HG03095 (cell line): ENCODE measurements around the gene DCUN1D3.

Source experiments
- ATAC-seq: cut with Tn5 transposase; IDR thresholded peaks from one replicate; pipeline ENCODE4 v1.9.1; 2021; ENCODE audit warnings: moderate library complexity; ENCODE audit not compliant: unreplicated experiment

Gene DCUN1D3

DNA sequence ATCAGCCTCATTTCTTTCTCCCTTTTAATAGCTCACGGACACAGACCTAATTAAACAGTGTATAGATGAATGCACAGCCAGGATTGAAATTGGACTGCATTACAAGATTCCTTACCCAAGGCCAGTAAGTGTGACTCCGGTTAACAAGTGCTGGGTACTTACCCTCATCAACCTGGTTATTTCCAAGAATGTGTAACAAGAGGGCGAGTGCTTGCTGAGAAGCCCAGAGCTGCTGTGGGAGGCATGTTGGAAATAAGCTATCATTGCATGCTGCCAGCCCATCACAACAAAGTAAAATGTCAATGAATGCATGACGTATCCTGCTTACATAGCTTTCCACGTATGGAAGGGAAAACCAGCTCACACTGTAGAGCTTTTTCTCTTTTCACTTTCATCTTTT lies 19.9 kb upstream of the DCUN1D3 start:
- ATAC-seq: no peak

DNA sequence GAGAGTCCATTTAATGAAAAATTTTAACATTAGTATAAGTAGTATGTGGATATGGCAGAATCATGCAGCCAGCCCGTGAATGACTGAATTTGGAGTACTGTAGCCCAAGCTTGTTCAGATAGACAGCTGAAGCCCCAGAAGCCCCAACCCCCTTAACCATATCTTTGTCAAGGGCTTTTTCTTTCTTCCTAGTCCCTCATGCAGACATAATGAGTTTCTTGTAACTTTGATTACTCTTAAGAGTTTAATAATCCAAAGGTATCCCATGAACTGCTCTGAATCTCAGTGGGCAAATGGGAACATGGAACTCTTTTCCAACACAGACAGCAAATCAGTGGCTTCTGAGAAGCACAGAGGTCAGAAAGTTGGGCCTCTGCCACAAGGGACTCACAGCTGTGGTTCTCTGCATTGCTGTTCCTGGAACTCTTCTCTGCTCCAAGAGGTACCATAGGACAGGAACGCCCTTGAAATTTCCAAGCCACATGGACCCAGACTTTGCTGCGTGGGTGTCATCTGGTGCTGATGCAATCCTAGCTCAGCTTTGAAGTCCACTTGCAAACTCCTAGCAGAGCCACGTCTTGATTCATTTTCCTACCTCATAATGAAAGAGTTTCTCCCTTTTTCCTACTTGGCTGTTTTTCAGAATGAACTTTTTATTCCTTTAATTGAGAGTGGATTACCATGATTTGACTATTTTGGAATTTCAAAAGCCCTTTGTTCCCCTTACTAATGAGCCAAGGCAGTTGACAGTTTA lies 18.5 kb upstream of the DCUN1D3 start:
- no peak for ATAC-seq

DNA sequence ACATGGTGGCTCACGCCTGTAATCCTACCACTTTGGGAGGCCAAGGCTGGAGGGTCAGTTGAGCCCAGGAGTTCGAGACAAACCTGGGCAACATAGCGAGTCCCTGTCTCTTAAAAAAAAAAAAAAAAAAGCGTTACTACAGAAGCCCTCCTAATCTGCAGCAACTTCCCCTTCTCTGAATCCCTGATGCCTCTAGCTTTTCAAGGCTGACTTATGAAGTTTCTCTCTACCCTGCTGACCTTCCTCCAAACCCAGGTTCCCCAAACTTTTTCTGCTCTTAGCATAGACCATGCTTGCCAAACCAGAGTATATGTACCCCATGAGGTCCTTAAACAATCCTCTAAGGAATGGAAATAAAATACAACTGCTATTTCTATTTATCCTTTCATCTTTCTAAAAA lies 16.8 kb upstream of the DCUN1D3 start:
- ATAC-seq: no peak

DNA sequence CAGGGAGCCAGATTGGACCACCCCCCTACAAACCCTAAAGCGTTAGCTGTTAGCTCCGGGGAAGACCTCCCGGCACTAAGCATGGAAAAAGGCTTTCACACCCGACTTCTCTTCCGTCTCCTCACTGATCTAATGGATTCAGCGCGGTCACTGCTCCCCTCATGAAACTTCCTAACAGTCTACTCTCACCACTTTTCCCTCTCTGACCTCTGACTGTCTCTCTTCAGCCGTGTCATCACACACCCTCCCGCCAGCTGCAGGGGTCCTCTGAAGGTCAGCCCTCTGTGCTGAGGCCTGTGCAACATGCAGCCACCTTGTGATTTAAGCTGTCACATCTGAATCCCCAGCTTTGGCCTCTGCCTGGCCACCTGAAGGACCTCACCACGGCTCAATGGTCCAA lies 16.1 kb upstream of the DCUN1D3 start:
- no peak for ATAC-seq

DNA sequence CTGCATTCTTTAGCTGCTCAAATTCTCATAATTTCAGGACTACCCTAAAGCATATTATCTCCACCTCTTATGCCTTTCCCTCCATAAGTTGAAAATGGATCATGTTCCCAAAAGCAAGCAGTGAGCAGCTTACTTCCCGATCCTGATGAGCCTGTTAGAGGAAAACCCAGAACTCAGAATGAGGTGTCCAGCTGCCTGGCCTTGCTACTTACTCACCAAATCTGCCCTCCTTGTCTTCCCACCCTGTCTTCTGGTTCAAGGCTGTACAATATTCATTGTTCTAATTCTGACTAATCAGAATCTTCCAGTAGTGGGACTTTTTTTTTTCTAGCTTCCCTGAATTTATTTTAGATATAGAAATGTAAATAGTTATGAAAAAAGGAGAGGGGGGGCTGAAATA lies 11.2 kb upstream of the DCUN1D3 start:
- no peak for ATAC-seq

DNA sequence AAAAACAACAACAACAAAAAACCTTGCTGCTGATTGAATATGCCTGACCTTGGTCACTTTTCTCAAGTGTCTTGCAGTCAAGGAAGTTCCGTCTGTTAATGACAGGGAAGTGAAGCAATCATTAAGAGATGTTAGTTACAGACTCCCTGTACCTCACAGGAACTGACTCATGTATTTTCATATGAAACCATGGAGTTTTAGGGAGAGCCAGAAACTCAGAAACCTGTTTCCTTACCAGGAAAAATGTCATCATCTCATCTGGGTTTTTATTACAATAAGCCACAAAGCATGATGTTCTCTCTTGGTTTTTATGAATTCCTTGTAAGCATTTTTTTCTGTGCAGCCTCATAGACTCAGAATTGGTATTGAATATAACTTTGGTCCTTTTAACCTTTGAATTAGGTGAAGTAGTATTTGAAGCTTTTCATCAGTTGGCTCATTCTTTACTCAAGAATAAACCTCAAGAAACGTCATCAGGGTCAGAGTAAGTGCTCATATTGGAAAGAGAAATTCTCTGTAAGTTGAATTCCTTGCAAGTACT lies 10.7 kb upstream of the DCUN1D3 start:
- no peak for ATAC-seq

DNA sequence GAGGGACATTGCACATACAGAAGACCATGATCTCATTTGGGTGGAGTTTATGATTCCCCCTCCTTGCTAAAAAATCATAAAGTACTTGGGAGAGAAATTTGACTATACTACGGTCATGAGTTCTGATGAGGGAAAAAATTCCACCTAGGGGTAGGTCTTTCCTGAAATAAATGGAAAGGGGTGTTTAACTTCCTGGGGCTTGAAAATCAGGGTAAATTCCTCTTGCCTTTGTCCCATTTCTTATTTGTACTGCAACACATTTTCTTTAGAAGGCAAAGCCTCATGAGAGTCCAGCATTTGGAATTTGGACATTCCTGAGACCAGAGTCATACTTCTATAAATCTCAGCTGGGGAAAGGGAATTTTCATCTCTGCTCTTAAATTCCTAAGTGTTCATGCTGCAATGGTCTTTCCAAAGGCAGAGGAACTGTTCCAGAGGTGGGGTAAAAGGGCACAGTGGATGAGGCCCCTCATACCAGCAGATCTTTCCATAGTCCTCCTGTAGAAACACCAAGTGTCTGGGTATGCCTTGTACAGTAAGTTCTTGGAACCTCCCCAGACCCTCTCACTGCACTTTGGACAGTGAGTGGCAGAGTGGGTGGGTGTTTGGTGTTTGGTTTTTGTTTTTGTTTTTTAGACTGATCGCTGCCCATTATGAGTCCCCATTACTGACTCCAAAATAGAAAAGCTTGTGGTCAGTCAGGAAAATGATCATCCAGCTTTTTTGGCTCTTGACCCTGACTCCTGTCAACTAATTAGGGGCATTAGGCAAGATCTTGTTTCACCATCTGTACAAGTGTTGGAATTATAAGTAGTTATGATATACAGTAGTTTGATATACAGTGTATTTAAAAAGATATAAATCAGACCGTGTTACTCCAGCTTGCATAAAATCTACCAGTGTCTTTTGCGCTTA lies 6.4 kb upstream of the DCUN1D3 start:
- ATAC-seq: no peak

DNA sequence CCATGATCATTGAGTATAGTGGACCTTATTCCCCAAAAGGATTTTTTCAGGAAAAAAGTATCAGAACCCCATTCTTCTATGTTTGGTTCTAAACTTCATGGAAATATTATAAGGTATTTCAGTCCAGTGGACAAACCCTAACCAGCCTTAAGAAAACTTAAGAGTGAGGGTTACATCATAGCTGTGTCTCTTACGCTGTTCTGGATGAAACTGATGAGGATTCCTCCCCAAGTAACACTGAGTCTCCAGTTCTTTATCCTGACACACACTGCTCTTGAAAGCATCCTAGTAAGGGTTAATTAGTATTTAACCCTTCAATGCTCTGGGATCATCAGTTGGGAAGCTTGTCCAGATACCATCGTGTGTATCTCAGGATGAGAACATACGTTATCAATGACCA lies 5.4 kb upstream of the DCUN1D3 start:
- ATAC-seq: no peak

DNA sequence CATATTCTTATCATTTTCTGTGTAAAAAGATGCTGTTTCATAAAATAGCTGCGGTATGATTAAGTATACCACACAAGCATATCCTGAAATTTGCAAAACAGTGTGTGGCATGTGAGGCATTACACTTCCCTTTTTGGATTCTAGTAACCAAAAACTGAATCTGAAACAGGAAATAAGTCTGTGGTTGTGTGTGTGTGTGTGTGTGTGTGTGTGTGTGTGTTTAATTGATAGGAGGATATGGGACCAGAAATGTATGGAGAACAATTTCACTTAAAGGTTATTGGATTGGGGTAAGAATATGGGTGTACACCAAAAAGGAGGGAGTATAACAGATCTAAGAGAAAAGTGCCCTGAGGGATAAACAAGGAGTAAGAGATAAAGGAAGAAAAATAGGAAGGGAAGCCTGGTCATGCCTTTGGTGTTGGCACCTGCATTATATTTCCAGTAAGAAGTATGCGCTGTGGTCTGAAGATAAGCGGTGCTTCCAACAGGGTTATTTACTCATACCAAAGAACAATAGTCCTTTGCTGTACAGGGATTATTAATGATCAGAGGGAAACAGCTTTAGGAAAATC lies 4.4 kb upstream of the DCUN1D3 start:
- ATAC-seq: no peak

DNA sequence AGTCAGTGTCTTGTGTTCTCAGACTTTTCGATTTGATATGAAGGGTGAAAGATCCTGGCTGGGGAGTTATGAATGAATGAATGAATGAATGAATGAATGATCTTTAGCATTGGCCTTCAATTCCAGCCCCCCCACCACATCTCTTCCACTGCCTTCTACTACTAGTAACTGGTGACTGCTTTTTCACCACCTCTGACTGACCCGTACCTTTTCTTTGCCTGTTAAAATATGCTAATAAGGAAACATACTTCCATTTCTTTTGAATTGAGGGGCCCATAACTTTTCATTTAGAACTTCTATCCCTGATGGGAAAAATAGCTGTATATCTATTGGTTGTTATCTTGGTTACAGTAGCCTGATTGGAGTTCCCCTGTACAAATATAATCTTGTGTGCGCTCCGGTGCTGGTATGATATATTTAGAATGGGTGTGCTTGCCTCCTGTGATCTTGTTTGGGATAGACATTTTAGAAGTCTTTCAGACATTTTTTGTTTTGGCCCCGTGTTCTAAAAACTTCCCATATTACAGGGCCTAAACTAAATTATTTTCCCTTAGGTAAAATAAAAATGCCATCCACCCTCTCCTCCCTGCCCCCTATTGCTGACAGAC lies 3.8 kb upstream of the DCUN1D3 start:
- ATAC-seq: no peak

DNA sequence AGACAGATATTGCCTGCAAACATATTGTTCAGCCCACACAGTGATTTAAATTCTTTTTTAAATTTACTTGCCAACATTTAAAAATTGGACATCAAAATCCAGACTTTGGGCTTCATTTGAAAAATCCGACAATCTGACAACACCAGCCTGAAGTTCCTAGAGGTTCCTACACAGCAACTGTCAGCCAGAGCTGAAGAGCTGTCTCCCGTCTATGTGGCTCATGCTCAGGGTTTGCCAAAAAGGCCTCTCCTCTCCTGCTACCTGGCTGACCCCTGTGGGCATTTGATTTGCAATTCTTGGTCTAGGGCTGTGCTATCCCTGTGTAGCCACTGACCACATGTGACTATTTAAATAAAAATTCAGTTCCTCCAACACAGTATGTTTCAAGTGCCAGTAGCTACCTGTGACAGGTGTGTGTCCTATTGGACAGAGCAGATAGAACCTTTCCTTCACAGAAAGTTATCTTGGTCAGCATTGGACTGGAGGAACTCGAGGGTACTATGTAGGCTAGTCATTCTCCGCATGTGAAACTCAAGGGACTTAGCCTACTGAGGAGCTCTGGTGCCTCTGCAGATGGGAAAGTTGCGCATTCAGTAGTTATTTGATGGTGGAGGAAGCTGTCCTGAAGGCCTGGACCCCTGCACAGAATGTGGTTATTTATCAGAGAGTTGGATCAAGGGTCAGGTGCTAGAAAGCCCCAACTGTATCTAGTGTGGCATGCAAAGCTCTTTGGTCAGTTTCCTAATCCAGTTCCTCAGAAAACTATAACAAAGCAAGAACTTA lies 3.1 kb upstream of the DCUN1D3 start:
- no peak for ATAC-seq

DNA sequence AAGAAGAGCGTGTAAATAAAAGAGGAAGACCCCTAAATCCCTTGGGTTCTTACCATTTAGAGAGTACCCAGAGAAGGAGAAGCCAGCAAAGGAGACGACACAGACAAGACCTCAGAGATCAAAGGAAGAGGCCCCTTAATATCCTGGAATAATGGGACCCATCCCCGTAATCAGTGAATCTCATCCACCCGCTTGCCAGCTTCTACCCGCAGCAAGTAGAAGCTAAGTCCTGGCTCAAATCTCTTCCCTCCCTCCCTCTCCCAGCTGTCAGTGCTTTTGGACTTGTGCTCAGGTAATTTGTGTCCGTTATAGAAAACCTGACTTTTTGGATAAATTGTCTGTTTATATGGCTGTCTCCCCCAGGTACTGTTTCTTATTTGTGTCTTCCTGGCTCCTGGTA lies 2.3 kb upstream of the DCUN1D3 start:
- no peak for ATAC-seq

DNA sequence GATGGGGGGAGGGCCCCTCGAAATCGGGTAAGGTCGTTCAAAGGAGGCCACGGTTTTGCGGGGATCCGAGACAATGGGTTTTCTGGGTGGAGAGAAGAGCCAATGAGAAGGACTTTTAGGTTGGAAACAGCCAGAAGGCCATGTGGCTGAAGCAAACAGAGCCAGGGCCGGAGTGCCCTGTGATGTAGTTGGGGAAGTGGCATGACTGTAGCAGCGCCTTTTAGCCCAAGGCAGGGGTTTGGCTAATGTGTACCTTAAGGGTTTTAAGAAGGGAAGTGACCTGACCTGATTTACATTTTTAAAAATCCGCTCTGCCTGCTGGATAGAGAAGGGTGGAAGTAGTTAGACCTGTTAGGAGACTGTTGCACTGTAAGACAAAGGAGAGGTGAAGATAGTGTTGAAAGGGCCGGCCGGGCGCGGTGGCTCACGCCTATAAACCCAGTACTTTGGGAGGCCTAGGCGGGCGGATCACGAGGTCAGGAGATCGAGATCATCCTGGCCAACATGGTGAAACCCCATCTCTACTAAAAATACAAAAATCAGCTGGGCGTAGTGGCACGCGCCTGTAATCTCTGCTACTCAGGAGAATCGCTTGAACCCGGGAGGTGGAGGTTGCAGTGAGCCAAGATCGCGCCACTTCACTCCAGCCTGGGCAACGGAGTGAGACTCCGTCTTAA lies 1.4 kb upstream of the DCUN1D3 start:
- no peak for ATAC-seq

DNA sequence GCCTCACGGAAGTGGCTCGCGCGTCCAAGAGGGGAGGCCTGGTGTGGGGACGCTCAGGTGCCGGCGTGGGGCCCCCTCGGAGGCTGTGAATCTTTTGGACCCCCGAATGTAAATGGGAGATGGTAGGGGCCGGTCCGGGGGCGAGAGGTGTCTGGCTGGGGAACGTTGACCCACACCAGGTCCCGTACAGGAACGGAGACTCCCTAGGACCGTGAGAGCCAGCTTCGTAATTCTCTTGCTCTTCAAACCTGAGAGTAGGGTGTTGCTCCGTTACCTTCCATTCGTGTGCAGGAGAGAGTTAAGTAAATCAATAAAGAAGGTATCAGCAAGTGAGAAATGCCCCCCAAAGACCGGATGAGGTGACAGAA lies 894 bp upstream of the DCUN1D3 start:
- ATAC-seq: peak; percentile 2

DNA sequence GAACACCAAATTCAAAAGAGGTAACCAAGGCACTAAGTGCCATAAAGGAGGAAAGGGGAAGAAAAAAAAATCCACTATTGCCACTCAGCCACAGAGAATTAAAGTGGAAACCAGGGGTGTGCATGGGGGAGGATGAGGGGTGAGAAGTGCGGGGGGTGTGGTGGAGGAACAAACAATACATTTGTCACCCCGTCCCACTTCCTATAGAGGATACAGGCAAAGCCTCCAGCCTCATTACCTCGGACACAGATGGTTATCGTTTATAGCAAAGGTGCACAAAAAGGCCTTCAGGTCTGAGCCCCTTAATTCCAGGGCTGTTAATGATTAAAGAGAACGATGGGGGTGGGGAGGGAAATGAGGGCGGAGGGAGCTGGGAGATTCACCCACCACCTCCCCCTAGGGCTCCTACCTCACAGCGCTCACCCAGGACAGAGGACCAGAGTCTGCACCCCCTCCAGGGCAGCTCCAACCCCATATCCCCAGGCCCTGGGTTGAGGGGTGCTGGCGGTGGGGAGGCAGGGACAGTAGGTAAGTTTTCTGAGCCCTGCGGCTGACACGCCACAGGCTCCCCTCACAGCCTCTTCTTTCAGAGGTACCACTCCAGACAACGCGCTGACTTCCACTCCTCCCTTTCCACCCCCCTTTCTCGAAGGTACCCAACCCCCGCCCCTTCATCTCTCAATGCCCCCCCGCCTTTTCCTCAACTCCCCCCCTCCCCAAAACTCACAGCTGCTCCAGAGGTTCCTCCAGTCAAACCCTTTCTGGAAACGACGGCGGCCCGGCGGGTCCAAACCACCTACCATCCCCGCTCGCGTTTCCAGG lies 470 bp downstream of the DCUN1D3 start:
- no peak for ATAC-seq

DNA sequence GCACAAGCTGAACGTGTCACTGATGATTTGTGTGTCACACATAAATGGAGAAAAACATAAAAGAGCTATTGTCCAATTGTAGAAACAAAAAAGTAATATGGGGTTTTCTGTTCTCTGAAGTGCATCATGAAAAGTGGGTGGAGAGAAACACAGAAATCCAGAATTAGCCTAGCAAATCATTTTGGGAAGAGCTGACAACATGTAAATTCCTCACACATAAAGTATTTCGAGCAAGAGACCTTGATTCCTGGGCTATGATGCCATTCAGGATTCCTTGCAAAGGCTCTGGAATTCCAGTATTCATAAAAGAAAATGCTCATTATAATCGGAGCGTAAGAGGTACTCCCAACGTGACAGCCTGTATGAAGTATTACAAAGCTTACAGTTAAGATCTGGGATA lies 1.1 kb downstream of the DCUN1D3 start:
- ATAC-seq: no peak

DNA sequence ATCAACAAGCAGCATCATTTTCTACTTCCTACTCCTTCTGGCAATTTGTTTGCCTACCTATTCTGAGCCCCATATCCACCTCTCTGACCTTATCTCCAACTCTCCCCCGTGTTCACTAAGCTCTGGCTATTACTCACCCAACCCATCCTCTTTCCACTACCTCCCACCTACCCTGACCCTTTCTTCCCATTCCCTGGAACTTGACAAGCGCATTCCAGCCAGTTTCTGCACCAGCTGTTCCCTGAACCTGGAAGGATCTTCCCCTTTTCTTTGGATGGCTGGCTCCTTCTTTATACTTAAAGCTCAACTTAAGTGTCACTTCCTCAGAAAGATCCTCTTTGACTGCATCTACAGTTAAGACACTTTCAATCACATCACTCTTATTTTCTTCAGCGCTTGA lies 2.2 kb downstream of the DCUN1D3 start:
- ATAC-seq: no peak

DNA sequence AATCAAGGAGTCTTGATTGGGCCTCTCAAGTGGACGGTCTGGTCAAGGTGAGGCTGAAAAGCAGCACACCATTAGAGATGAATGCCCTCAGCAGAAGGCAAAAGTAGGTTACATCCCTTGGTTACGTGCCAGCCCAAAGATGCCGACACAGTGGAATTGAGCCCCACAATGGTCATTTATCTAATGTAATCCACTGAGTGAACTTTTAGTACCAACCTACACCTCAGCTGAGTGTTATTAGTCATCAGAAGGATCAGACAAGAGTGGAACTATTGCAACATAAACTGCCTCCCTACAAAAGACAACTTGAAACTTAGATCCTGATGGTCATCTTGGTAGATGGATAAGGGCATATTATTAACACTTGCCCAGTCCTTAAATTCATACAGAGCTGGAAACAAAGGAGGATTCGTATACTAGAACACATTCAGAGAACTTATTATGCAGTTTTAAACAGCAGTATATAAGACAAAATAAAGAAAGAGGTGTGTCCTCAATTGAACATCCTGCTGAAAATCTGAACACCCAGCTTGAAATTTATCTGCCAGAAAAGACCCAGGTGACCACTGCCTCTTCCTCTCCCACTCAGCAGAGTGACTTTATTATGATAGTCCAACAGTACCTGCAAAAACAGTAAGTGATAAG lies 2.8 kb downstream of the DCUN1D3 start:
- ATAC-seq: no peak

DNA sequence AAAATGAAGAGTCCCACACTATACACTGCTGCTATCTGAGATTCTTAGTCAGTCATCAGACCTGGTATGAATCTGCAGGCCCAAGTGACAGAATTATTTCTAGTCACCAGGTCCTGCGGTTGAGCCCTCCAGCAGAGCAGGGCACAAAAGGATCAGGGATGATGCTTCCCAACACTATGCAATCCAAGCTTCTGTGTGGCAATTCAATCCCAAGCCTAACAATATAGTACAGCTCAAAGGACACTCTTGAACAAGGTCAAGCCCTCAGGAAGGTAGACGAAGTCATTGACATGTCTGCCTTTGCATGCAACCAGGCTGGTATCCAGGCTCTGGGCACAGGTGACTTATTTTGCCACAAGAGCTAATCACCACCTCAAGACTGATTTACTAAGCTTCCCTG lies 5.8 kb downstream of the DCUN1D3 start:
- ATAC-seq: no peak
